ENCODE data around the gene YRDC.

- TF ChIP-seq EZH2 (IDR thresholded peaks at IDR 0.05) (no peak), CTCF (IDR thresholded peaks at IDR 0.05) (no peak)
Measured at GRCh38 chr1:37846647-37847339, 38.8 kb upstream of the YRDC start.
